ENCODE results near the gene PATE2.

PATE2 gene

DNA sequence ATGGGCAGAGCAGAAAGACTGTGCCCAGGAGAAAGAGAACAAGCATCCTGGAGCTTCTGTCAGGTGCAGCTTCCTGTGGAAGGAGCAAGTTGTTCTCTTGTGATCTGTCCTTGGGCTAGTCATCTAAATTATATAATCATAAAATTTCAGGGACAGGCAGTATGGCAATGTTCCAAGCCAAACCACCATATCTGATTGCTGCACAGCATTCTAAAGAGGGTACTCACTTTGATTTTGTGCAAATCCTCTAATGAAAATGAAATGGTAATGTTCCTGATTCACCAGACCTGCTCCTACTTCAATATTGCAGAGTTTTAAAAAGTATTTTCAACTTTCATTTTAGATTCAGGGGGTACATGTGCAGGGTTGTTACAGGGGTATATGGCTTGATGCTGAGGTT, at the start of gene PATE2:
TSS of gene PATE2 (minus strand) at position 101 of the 400 bp plus-strand sequence. CDS start at position 46, 55 bp downstream.
- no peak for DNase-seq
- intact Hi-C loops (cut with DNase I; ENCODE audit: low total_unique reads) = no loop called here
- H3K27ac ChIP-seq = no peak within 1 kb of the TSS
- H3K36me3 ChIP-seq = no peaks in the 10 kb centered on the region
- TF ChIP-seq, protein P1, sequence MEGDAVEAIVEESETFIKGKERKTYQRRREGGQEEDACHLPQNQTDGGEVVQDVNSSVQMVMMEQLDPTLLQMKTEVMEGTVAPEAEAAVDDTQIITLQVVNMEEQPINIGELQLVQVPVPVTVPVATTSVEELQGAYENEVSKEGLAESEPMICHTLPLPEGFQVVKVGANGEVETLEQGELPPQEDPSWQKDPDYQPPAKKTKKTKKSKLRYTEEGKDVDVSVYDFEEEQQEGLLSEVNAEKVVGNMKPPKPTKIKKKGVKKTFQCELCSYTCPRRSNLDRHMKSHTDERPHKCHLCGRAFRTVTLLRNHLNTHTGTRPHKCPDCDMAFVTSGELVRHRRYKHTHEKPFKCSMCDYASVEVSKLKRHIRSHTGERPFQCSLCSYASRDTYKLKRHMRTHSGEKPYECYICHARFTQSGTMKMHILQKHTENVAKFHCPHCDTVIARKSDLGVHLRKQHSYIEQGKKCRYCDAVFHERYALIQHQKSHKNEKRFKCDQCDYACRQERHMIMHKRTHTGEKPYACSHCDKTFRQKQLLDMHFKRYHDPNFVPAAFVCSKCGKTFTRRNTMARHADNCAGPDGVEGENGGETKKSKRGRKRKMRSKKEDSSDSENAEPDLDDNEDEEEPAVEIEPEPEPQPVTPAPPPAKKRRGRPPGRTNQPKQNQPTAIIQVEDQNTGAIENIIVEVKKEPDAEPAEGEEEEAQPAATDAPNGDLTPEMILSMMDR (IDR thresholded peaks at IDR 0.05) = no peak
- H3K4me3 ChIP-seq = no peak within 1 kb of the TSS
- H3K9me3 ChIP-seq = no peaks in the 10 kb centered on the region
- no peaks in the 10 kb centered on the region for H3K27me3 ChIP-seq
- H3K4me1 ChIP-seq = no peaks in the 10 kb centered on the region

DNA sequence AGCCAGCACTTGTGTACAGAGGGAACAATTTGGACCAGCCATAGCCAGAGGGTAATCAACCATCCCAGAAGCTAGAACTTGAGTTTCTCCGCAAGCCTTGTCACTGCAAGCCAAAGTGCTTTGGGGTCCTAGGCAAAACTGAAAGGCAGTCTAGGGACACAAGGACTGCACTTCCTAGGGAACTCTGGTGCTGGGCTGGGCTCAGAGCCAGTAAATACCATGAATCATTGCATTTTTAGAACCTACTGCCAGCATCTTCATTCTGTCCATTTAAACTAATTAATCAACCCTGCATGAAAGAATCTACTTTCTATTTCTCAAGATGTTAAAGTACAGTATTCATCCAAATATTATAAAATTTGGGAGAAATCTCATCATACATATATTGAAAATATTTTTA, 29.3 kb upstream of the PATE2 start:
- no peaks in the 10 kb centered on the region for H3K36me3 ChIP-seq
- TF ChIP-seq, protein P1 (IDR thresholded peaks at IDR 0.05) = no peak
- intact Hi-C loops (cut with DNase I; ENCODE audit: low total_unique reads) = no loop called here
- no peak overlapping the region for H3K4me3 ChIP-seq
- H3K4me1 ChIP-seq = no peaks in the 10 kb centered on the region
- DNase-seq = no peak
- no peak overlapping the region for H3K27ac ChIP-seq
- peaks cover 3 to 16% (median 11%) of the 10 kb centered on the region in 3 donors for H3K9me3 ChIP-seq
- H3K27me3 ChIP-seq = no peaks in the 10 kb centered on the region

DNA sequence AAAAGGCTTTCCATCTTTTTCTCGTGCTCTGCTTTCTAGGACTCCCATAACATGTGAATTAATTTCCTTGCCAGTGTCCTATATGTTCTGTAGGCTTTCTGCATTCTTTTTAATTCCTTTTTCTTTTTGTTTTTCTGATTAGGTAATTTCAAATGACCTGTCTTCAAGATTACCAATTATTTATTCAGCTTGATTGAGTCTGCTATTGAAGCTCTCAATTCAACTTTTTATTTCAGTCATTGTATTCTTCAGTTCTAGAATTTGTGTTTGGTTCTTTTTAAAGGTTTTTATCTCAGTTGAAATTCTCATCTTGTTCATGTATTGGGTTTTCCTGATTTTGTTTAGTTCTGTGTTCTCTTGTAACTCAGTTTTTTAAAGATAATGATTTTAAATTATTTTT, 23.8 kb upstream of the PATE2 start:
- Histone ChIP-seq H3K4me1 (no peaks in the 10 kb centered on the region), H3K27ac (no peak overlapping the region), H3K27me3 (no peaks in the 10 kb centered on the region), H3K4me3 (no peak overlapping the region), H3K36me3 (no peaks in the 10 kb centered on the region), H3K9me3 (peaks cover 8 to 18% (median 16%) of the 10 kb centered on the region in 3 donors)
- DNase-seq = no peak
- TF ChIP-seq, protein P1 (IDR thresholded peaks at IDR 0.05) = no peak
- intact Hi-C loops (cut with DNase I; ENCODE audit: low total_unique reads) = no loop called here

DNA sequence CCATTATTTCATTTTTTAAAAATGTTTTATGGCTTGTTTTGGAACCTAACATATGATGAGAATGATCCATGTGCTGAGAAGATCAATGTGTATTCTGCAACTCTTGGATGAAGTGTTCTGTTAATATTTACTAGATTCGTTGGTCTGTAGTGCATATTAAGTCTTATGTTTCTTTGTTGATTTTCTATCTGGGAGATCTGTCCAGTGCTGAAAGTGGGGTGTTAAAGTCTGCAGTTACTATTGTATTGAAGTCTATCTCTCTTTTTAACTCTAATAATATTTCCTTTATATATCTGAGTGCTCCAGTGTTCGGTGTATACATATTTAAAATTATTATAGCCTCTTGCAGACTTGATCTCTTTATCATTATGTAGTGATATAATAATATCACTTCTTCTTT, 21.2 kb upstream of the PATE2 start:
- no peaks in the 10 kb centered on the region for H3K27me3 ChIP-seq
- H3K27ac ChIP-seq = no peak overlapping the region
- H3K4me3 ChIP-seq = no peak overlapping the region
- DNase-seq = no peak
- no peaks in the 10 kb centered on the region for H3K4me1 ChIP-seq
- peaks cover 8 to 21% (median 18%) of the 10 kb centered on the region in 3 donors for H3K9me3 ChIP-seq
- intact Hi-C loops (cut with DNase I; ENCODE audit: low total_unique reads) = no loop called here
- no peaks in the 10 kb centered on the region for H3K36me3 ChIP-seq
- TF ChIP-seq, protein P1 (IDR thresholded peaks at IDR 0.05) = no peak

DNA sequence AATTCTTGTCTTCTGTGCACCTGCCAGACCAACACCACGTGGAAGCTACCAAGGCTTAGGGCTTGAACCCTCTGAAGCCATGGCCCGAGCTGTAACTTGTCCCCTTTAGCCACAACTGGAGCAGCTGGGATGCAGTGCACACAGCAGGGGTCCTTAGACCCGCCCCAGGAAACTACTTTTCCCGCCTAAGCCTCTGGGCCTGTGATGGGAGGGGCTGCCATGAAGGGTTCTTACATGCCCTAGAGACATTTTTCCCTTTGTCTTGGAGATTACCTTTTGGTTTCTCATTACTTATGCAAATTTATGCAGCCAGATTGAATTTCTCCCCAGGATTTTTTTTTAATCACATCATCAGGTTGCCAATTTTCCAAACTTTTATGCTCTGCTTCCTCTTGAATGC, 19.0 kb upstream of the PATE2 start:
- no peaks in the 10 kb centered on the region for H3K27me3 ChIP-seq
- no peak for DNase-seq
- TF ChIP-seq, protein P1 (IDR thresholded peaks at IDR 0.05) = no peak
- no peaks in the 10 kb centered on the region for H3K4me1 ChIP-seq
- H3K9me3 ChIP-seq = peaks cover 3 to 25% (median 17%) of the 10 kb centered on the region in 3 donors
- no peak overlapping the region for H3K4me3 ChIP-seq
- no peak overlapping the region for H3K27ac ChIP-seq
- intact Hi-C loops (cut with DNase I; ENCODE audit: low total_unique reads) = no loop called here
- H3K36me3 ChIP-seq = no peaks in the 10 kb centered on the region

- no peak overlapping the region for H3K4me3 ChIP-seq
- no peak overlapping the region for H3K27ac ChIP-seq
- no peak for DNase-seq
- TF ChIP-seq, protein P1 (IDR thresholded peaks at IDR 0.05) = no peak
- no peaks in the 10 kb centered on the region for H3K36me3 ChIP-seq
- no peaks in the 10 kb centered on the region for H3K27me3 ChIP-seq
- H3K4me1 ChIP-seq = no peaks in the 10 kb centered on the region
- peaks cover 0 to 19% (median 10%) of the 10 kb centered on the region in 3 donors for H3K9me3 ChIP-seq
- intact Hi-C loops (cut with DNase I; ENCODE audit: low total_unique reads) = no loop called here
Observed at GRCh38 chr11:125790825-125791224, 12.2 kb upstream of the PATE2 start.

Measured in tibial artery (tissue), 4 donors.